Astrocyte (in vitro differentiated cells and primary cell): ENCODE results near the gene SLC35F4. TPM values are rescaled to one million over a fixed set of nuclear protein-coding genes. Genes with fewer than 3 reads are reported as not detected.

Experiments
- DNase-seq: peaks from one replicate; pipeline ENCODE4 v3.0.0-alpha.2; 2010; ENCODE audit warnings: low read depth
- FAIRE-seq: peaks from 2 replicates; lab custom pipeline; 2011; peaks lifted over from hg19 to GRCh38; lab: Jason Lieb, UNC
- H2AFZ ChIP-seq: 2 replicates; pipeline ENCODE4 v1.6.0; 2012; ENCODE audit warnings: low read depth, low read length, inconsistent platforms
- H3K27ac ChIP-seq: 2 replicates; pipeline ENCODE4 v1.5.1; 2011; ENCODE audit warnings: low read depth, low read length, inconsistent platforms
- H3K27me3 ChIP-seq: 2 replicates; pipeline ENCODE4 v1.6.0; 2011; ENCODE audit warnings: low read length, inconsistent platforms; ENCODE audit not compliant: insufficient read depth
- H3K36me3 ChIP-seq: 2 replicates; pipeline ENCODE4 v1.5.1; 2011; ENCODE audit warnings: low read length, inconsistent platforms; ENCODE audit not compliant: insufficient read depth
- H3K4me1 ChIP-seq: 2 replicates; pipeline ENCODE4 v1.5.1; 2011; ENCODE audit warnings: low read length, inconsistent platforms; ENCODE audit not compliant: insufficient read depth
- H3K4me2 ChIP-seq: 2 replicates; pipeline ENCODE4 v1.6.0; 2012; ENCODE audit warnings: low read length, inconsistent platforms
- H3K4me3 ChIP-seq: 2 replicates; pipeline ENCODE4 v1.5.1; 2011; ENCODE audit warnings: low read depth, mild to moderate bottlenecking, low read length, inconsistent platforms; ENCODE audit not compliant: insufficient read depth
- H3K79me2 ChIP-seq: 2 replicates; pipeline ENCODE4 v1.6.0; 2012; ENCODE audit warnings: mild to moderate bottlenecking, low read length, inconsistent platforms; ENCODE audit not compliant: insufficient read depth
- H3K9ac ChIP-seq: 2 replicates; pipeline ENCODE4 v1.6.0; 2012; ENCODE audit warnings: mild to moderate bottlenecking, low read length, inconsistent platforms
- H3K9me3 ChIP-seq: 2 replicates; pipeline ENCODE4 v1.5.1; 2012; ENCODE audit warnings: low read depth, mild to moderate bottlenecking, low read length, inconsistent platforms; ENCODE audit not compliant: insufficient read depth
- H4K20me1 ChIP-seq: 2 replicates; pipeline ENCODE4 v1.6.0; 2012; ENCODE audit warnings: low read length, inconsistent platforms; ENCODE audit not compliant: insufficient read depth
- H3K27ac Mint-ChIP-seq: one replicate; pipeline ENCODE4 v1.8.0; 2021; ENCODE audit warnings: mild to moderate bottlenecking, mixed read lengths; ENCODE audit not compliant: unreplicated experiment
- H3K27me3 Mint-ChIP-seq: one replicate; pipeline ENCODE4 v1.8.0; 2021; ENCODE audit warnings: low read depth, mixed read lengths; ENCODE audit not compliant: unreplicated experiment
- H3K36me3 Mint-ChIP-seq: one replicate; pipeline ENCODE4 v1.8.0; 2021; ENCODE audit warnings: low read depth, mixed read lengths; ENCODE audit not compliant: unreplicated experiment
- H3K4me1 Mint-ChIP-seq: one replicate; pipeline ENCODE4 v1.8.0; 2021; ENCODE audit warnings: low read depth, mixed read lengths; ENCODE audit not compliant: unreplicated experiment
- H3K4me3 Mint-ChIP-seq: one replicate; pipeline ENCODE4 v1.8.0; 2021; ENCODE audit warnings: mild to moderate bottlenecking, moderate library complexity, mixed read lengths; ENCODE audit not compliant: unreplicated experiment
- H3K9me3 Mint-ChIP-seq: one replicate; pipeline ENCODE4 v1.8.0; 2021; ENCODE audit warnings: mild to moderate bottlenecking, mixed read lengths; ENCODE audit not compliant: unreplicated experiment
- CTCF ChIP-seq: IDR thresholded peaks from 2 replicates; pipeline ENCODE4 v1.5.1; 2011; ENCODE audit warnings: low read depth, mild to moderate bottlenecking, inconsistent platforms, low read length, moderate library complexity; ENCODE audit not compliant: insufficient read depth
- EZH2 ChIP-seq: IDR thresholded peaks from 2 replicates; pipeline ENCODE4 v1.6.1; 2012; ENCODE audit warnings: mild to moderate bottlenecking, low read length, inconsistent platforms; ENCODE audit not compliant: insufficient read depth
- total RNA-seq: library from RNA; stranded (reverse); gene quantifications from 2 replicates; pipeline ENCODE4 v1.2.1, GENCODE V29; 2021

SLC35F4 gene
- total RNA-seq, 1 donor from 2014 or later = not detected

- Mint-ChIP-seq H3K27ac (no peak overlapping the region), H3K4me1 (no peaks in the 10 kb centered on the region), H3K4me3 (no peak overlapping the region), H3K9me3 (no peaks in the 10 kb centered on the region), H3K36me3 (no peaks in the 10 kb centered on the region), H3K27me3 (peaks cover 5% of the 10 kb centered on the region)
- Histone ChIP-seq H4K20me1 (no peaks in the 10 kb centered on the region), H3K27me3 (no peaks in the 10 kb centered on the region), H2AFZ (no peak overlapping the region), H3K79me2 (no peaks in the 10 kb centered on the region), H3K4me3 (no peak overlapping the region), H3K36me3 (no peaks in the 10 kb centered on the region), H3K4me1 (no peaks in the 10 kb centered on the region), H3K9ac (no peak overlapping the region), H3K9me3 (no peaks in the 10 kb centered on the region), H3K4me2 (no peak overlapping the region), H3K27ac (no peak overlapping the region)
- no peak for FAIRE-seq
- TF ChIP-seq CTCF = no peak
- no peak for DNase-seq
Measured at GRCh38 chr14:57898837-57899572, 33.1 kb upstream of the SLC35F4 start.

GRCh38 chr14:57897144-57897748 lies 31.4 kb upstream of the SLC35F4 start:
- H3K9me3 ChIP-seq = no peaks in the 10 kb centered on the region
- no peak overlapping the region for H3K4me2 ChIP-seq
- H3K9me3 Mint-ChIP-seq = no peaks in the 10 kb centered on the region
- H3K36me3 Mint-ChIP-seq = no peaks in the 10 kb centered on the region
- H3K4me1 ChIP-seq = no peaks in the 10 kb centered on the region
- H3K4me3 ChIP-seq = no peak overlapping the region
- peaks cover 1% of the 10 kb centered on the region for H3K27me3 Mint-ChIP-seq
- no peak overlapping the region for H3K9ac ChIP-seq
- H2AFZ ChIP-seq = no peak overlapping the region
- no peaks in the 10 kb centered on the region for H3K4me1 Mint-ChIP-seq
- H3K27ac Mint-ChIP-seq = no peak overlapping the region
- no peaks in the 10 kb centered on the region for H4K20me1 ChIP-seq
- no peak for DNase-seq
- H3K27me3 ChIP-seq = no peaks in the 10 kb centered on the region
- TF ChIP-seq EZH2 (no peak), CTCF (no peak)
- no peak overlapping the region for H3K27ac ChIP-seq
- no peak for FAIRE-seq
- H3K4me3 Mint-ChIP-seq = no peak overlapping the region
- H3K79me2 ChIP-seq = no peaks in the 10 kb centered on the region
- H3K36me3 ChIP-seq = no peaks in the 10 kb centered on the region

GRCh38 chr14:57889245-57889644 lies 23.4 kb upstream of the SLC35F4 start:
- no peak overlapping the region for H3K4me3 Mint-ChIP-seq
- no peak overlapping the region for H3K4me3 ChIP-seq
- H4K20me1 ChIP-seq = no peaks in the 10 kb centered on the region
- TF ChIP-seq EZH2 (no peak), CTCF (no peak)
- H3K9me3 Mint-ChIP-seq = no peaks in the 10 kb centered on the region
- no peaks in the 10 kb centered on the region for H3K9me3 ChIP-seq
- H3K79me2 ChIP-seq = no peaks in the 10 kb centered on the region
- no peak overlapping the region for H3K9ac ChIP-seq
- H3K27me3 Mint-ChIP-seq = no peaks in the 10 kb centered on the region
- peaks cover 3% of the 10 kb centered on the region for H3K27me3 ChIP-seq
- H3K27ac Mint-ChIP-seq = no peak overlapping the region
- H3K36me3 Mint-ChIP-seq = no peaks in the 10 kb centered on the region
- H3K4me1 ChIP-seq = no peaks in the 10 kb centered on the region
- DNase-seq (peak; percentile 9), FAIRE-seq (no peak)
- H3K4me2 ChIP-seq = no peak overlapping the region
- H3K36me3 ChIP-seq = no peaks in the 10 kb centered on the region
- no peak overlapping the region for H3K27ac ChIP-seq
- H2AFZ ChIP-seq = no peak overlapping the region
- H3K4me1 Mint-ChIP-seq = no peaks in the 10 kb centered on the region
